Tibial artery (tissue), 4 donors: ENCODE results near the gene MALAT1.

Experiments used
- DNase-seq, 2 donors: peaks; one replicate each; pipeline ENCODE4 v3.0.0-alpha.2; 2019
- H3K27ac ChIP-seq, 2 donors: fragments of 200-600 bp; sonication (generic) in 1 of 2; 1 replicate in 1 of 2; 2 replicates in 1 of 2; pipeline ENCODE4 v1.5.1; 2018 to 2019; ENCODE audit warnings: mild to moderate bottlenecking in 1 of 2
- H3K27me3 ChIP-seq, 2 donors: fragments of 200-600 bp; sonication (generic) in 1 of 2; one replicate each; pipeline versions ENCODE4 v1.5.1 to v1.6.0; 2016 to 2019
- H3K36me3 ChIP-seq, 3 donors: fragments of 200-600 bp; sonication (generic) in 2 of 3; one replicate each; pipeline ENCODE4 v1.5.1; 2016 to 2019; ENCODE audit warnings: mild to moderate bottlenecking in 2 of 3
- H3K4me1 ChIP-seq, 4 donors: fragments of 200-600 bp; sonication (generic) in 2 of 4; 1 replicate in 3 of 4; 2 replicates in 1 of 4; pipeline ENCODE4 v1.5.1; 2016 to 2019
- H3K4me3 ChIP-seq, 2 donors: fragments of 200-600 bp; sonication (generic) in 1 of 2; 1 replicate in 1 of 2; 2 replicates in 1 of 2; pipeline ENCODE4 v1.5.1; 2018 to 2019; ENCODE audit warnings: mild to moderate bottlenecking in 2 of 2
- H3K9me3 ChIP-seq, 3 donors: fragments of 200-600 bp; sonication (generic) in 1 of 3; one replicate each; pipeline ENCODE4 v1.5.1; 2016 to 2019
- CTCF ChIP-seq, 2 experiments: fragments of 200-600 bp in 1 of 2; fragments of 450-650 bp in 1 of 2; IDR thresholded peaks; one replicate each; pipeline ENCODE4 v1.5.1; 2017 to 2019; ENCODE audit warnings: antibody characterized with exemption in 2 of 2, mild to moderate bottlenecking in 1 of 2, moderate library complexity in 1 of 2
- intact Hi-C: fragments of 100-400 bp; cut with DNase I; formaldehyde crosslinking; loops from one replicate; pipeline ENCODE4 v1.15.0; 2023; ENCODE audit warnings: low total_unique reads

The MALAT1 gene

GRCh38 chr11:65542738-65543390 lies 44.0 kb downstream of the MALAT1 start:
- TF ChIP-seq CTCF (IDR thresholded peaks at IDR 0.05) = no peak
- Histone ChIP-seq H3K4me3 (no peak overlapping the region), H3K27ac (peak overlapping the region in 1 of 2 donors; percentile 91), H3K36me3 (peaks cover 9 to 72% (median 38%) of the 10 kb centered on the region in 3 donors), H3K9me3 (no peaks in the 10 kb centered on the region), H3K27me3 (no peaks in the 10 kb centered on the region), H3K4me1 (peaks cover 0 to 35% (median 25%) of the 10 kb centered on the region in 4 donors)
- intact Hi-C loops = loop anchor here (5.0 kb wide), 1 partner anchor 44 kb away; no protein-coding TSS in a partner anchor
- DNase-seq = no peak

GRCh38 chr11:65545853-65546216 lies 47.0 kb downstream of the MALAT1 start:
- peak overlapping the region in 1 of 2 donors; percentile 32 for H3K27ac ChIP-seq
- intact Hi-C loops = no loop called here
- TF ChIP-seq CTCF (IDR thresholded peaks at IDR 0.05) = no peak
- H3K9me3 ChIP-seq = no peaks in the 10 kb centered on the region
- peaks cover 0 to 79% (median 30%) of the 10 kb centered on the region in 3 donors for H3K36me3 ChIP-seq
- peaks cover 0 to 17% (median 12%) of the 10 kb centered on the region in 4 donors for H3K4me1 ChIP-seq
- no peaks in the 10 kb centered on the region for H3K27me3 ChIP-seq
- DNase-seq = no peak
- H3K4me3 ChIP-seq = no peak overlapping the region

- peaks cover 0 to 12% (median 6%) of the 10 kb centered on the region in 4 donors for H3K4me1 ChIP-seq
- peaks cover 0 to 84% (median 36%) of the 10 kb centered on the region in 3 donors for H3K36me3 ChIP-seq
- DNase-seq = peak; percentile 77 to 86
- intact Hi-C loops = no loop called here
- peak overlapping the region in 1 of 2 donors; percentile 26 for H3K4me3 ChIP-seq
- no peak for TF ChIP-seq CTCF (IDR thresholded peaks at IDR 0.05)
- H3K9me3 ChIP-seq = no peaks in the 10 kb centered on the region
- H3K27ac ChIP-seq = peak overlapping the region; percentile 32 to 48
- H3K27me3 ChIP-seq = no peaks in the 10 kb centered on the region
These were observed 47.5 kb downstream of the MALAT1 start for GRCh38 chr11:65546217-65546958.

- Histone ChIP-seq H3K27me3 (no peaks in the 10 kb centered on the region), H3K4me1 (peaks cover 0 to 5% (median 2%) of the 10 kb centered on the region in 4 donors), H3K36me3 (peaks cover 0 to 95% (median 45%) of the 10 kb centered on the region in 3 donors), H3K9me3 (no peaks in the 10 kb centered on the region), H3K27ac (no peak overlapping the region), H3K4me3 (no peak overlapping the region)
- DNase-seq = no peak
- intact Hi-C loops = no loop called here
- TF ChIP-seq CTCF (IDR thresholded peaks at IDR 0.05) = no peak
These were observed 48.7 kb downstream of the MALAT1 start for GRCh38 chr11:65547446-65548125.

GRCh38 chr11:65548395-65548794 lies 49.5 kb downstream of the MALAT1 start:
- H3K27me3 ChIP-seq = no peaks in the 10 kb centered on the region
- H3K4me3 ChIP-seq = no peak overlapping the region
- H3K4me1 ChIP-seq = peaks cover 0 to 7% (median 4%) of the 10 kb centered on the region in 4 donors
- no peaks in the 10 kb centered on the region for H3K9me3 ChIP-seq
- no peak for TF ChIP-seq CTCF (IDR thresholded peaks at IDR 0.05)
- H3K36me3 ChIP-seq = peaks cover 0 to 95% (median 53%) of the 10 kb centered on the region in 3 donors
- H3K27ac ChIP-seq = no peak overlapping the region
- intact Hi-C loops = no loop called here
- DNase-seq = no peak
